BLaER1 treated with 17β-estradiol and CSF1 and Interleukin-3, amounts not matched to agents 10 nM and 100 nM (cell line): ENCODE data around the gene PKD1L1.

ENCODE experiments used
- H3K27ac ChIP-seq, 11 experiments: shearing (Covaris generic); formaldehyde crosslinking; 2 replicates each; pipeline ENCODE4 v1.8.1; 2022
- H3K27me3 ChIP-seq, 11 experiments: shearing (Covaris generic); formaldehyde crosslinking; 2 replicates each; pipeline ENCODE4 v1.8.1; 2022
- H3K36me3 ChIP-seq, 11 experiments: shearing (Covaris generic); formaldehyde crosslinking; 2 replicates each; pipeline ENCODE4 v1.8.1; 2022
- H3K4me1 ChIP-seq, 10 experiments: shearing (Covaris generic); formaldehyde crosslinking; 2 replicates each; pipeline ENCODE4 v1.8.1; 2022
- H3K4me2 ChIP-seq, 11 experiments: shearing (Covaris generic); formaldehyde crosslinking; 2 replicates each; pipeline ENCODE4 v1.8.1; 2022
- H3K4me3 ChIP-seq, 10 experiments: shearing (Covaris generic); formaldehyde crosslinking; 2 replicates each; pipeline ENCODE4 v1.8.1; 2022
- H3K9ac ChIP-seq, 11 experiments: shearing (Covaris generic); formaldehyde crosslinking; 2 replicates each; pipeline ENCODE4 v1.8.1; 2022
- H3K9me3 ChIP-seq, 11 experiments: shearing (Covaris generic); formaldehyde crosslinking; replicated peaks in 1 of 11; 2 replicates each; pipeline ENCODE4 v1.8.1; 2022
- H4K20me1 ChIP-seq, 11 experiments: shearing (Covaris generic); formaldehyde crosslinking; 2 replicates each; pipeline ENCODE4 v1.8.1; 2022
- Cebpa-rat ChIP-seq, 11 experiments: shearing (Covaris generic); IDR thresholded peaks; 2 replicates each; pipeline ENCODE4 v1.8.1; 2022

The PKD1L1 gene

DNA sequence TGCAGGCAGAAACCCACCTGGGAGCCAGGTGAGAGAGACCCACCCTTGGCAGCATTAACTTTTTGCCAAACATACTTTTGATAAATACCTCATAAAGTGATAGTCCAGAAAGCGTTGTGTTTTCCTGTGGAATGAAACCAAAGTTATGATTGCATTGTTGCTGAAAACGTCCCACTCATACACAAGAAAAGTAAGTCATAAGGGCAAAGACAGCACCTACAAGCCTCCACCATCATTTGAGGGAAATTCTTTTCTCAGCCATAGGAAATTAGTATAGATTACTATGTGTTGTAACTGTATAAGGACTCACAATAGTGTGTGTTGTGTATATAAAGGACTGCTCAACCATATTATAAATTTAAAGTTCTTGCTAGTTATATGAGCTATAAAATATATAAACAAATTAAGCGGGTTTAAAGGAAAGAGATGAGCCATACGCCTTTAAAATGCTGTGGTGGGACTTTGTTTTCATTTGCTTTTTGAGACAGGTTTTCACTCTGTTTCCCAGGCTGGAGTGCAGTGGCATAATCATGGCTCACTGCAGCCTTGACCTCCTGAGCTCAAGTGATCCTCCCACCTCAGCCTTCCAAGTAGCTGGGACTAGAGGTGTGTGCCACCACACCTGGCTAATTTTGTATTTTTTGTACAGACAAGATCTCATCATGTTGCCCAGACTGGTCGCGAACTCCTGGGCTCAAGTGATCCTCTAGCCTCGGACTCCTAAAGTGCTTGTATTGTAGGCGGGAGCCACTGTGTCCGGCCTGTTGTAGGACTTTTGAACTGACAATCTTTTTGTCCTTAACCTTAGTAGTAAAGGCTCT is 160.8 kb downstream of the PKD1L1 start:
- Histone ChIP-seq H3K9me3 (no peaks in the 10 kb centered on the region), H3K27ac (no peak overlapping the region), H3K4me1 (peaks cover 0 to 4% (median 0%) of the 10 kb centered on the region in 10 experiments; a peak in 1 of 20 replicates), H4K20me1 (no peaks in the 10 kb centered on the region), H3K4me2 (no peak overlapping the region), H3K36me3 (no peaks in the 10 kb centered on the region), H3K9ac (no peak overlapping the region), H3K27me3 (no peaks in the 10 kb centered on the region), H3K4me3 (no peak overlapping the region)
- no peak for TF ChIP-seq Cebpa-rat (IDR thresholded peaks at IDR 0.05)

DNA sequence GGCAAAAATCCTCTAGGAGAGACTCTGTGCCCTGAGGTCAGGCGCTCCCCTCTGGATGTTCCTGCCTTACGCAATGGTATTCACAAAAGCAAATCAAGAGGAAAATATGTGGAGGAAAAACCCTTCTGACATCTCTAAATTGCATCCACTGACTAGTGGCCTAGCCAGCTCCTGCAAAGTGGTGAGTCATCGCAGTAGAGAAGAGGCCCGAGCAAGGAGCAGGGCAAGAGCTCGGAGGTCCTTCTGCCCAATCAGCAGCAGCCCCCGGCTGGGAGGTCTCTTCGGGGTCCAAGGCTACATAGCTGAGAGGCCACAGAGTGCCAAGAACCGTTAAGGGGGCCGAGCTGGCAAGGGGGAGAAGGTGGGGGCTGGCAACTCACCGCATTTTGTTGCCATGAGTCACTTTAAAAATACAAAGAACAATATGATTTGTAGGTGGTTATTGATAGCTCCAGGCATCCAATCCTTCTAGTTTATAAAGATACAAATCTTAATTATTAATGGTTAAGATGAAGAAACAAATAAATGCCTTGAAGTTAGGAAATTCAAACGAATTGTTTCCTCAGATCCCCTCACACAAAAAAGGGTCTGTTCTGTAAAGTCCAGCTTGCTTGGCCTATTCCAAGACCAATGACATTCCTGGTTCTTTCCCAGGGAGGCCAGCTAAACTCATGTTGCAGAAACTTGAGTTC is 161.6 kb downstream of the PKD1L1 start:
- H3K4me1 ChIP-seq = peaks cover 0 to 4% (median 0%) of the 10 kb centered on the region in 10 experiments; a peak in 1 of 20 replicates
- no peak overlapping the region for H3K27ac ChIP-seq
- H3K4me2 ChIP-seq = no peak overlapping the region
- no peaks in the 10 kb centered on the region for H4K20me1 ChIP-seq
- no peaks in the 10 kb centered on the region for H3K9me3 ChIP-seq
- no peaks in the 10 kb centered on the region for H3K36me3 ChIP-seq
- no peak overlapping the region for H3K4me3 ChIP-seq
- no peak for TF ChIP-seq Cebpa-rat (IDR thresholded peaks at IDR 0.05)
- no peaks in the 10 kb centered on the region for H3K27me3 ChIP-seq
- no peak overlapping the region for H3K9ac ChIP-seq

DNA sequence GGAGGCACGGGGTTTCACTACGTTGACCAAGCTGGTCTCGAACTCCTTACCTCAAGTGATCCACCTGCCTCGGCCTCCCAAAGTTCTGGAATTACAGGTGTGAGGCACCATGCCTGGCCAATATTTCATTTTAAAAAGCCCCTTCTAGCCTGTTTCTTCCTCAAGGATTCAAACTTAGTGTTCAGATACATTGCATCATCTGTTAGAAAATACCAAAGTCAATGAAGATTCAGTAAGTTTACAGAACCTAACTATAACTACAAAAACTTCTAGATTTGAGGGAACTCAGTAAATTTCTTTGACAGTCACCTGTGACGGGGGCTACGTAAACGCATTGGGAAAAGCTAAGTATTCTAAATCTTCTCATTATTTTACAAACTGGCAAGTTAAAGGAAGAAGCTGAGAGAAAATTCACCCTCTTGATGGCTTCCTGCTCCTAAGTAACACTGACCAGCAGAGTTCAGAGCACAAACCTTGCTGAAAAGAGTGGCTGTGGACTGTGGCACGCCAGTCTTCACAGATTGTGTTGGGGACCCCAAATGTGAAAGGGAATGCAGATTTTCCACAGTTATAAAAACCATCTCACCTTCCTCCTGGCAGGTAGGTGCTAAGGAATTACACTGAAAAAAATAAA is 162.2 kb downstream of the PKD1L1 start:
- Histone ChIP-seq H3K27me3 (no peaks in the 10 kb centered on the region), H3K4me1 (peaks cover 0 to 4% (median 0%) of the 10 kb centered on the region in 10 experiments; a peak in 1 of 20 replicates), H3K36me3 (no peaks in the 10 kb centered on the region), H3K9me3 (no peaks in the 10 kb centered on the region), H3K27ac (no peak overlapping the region), H3K9ac (no peak overlapping the region), H4K20me1 (no peaks in the 10 kb centered on the region), H3K4me2 (no peak overlapping the region), H3K4me3 (no peak overlapping the region)
- TF ChIP-seq Cebpa-rat (IDR thresholded peaks at IDR 0.05) = no peak

DNA sequence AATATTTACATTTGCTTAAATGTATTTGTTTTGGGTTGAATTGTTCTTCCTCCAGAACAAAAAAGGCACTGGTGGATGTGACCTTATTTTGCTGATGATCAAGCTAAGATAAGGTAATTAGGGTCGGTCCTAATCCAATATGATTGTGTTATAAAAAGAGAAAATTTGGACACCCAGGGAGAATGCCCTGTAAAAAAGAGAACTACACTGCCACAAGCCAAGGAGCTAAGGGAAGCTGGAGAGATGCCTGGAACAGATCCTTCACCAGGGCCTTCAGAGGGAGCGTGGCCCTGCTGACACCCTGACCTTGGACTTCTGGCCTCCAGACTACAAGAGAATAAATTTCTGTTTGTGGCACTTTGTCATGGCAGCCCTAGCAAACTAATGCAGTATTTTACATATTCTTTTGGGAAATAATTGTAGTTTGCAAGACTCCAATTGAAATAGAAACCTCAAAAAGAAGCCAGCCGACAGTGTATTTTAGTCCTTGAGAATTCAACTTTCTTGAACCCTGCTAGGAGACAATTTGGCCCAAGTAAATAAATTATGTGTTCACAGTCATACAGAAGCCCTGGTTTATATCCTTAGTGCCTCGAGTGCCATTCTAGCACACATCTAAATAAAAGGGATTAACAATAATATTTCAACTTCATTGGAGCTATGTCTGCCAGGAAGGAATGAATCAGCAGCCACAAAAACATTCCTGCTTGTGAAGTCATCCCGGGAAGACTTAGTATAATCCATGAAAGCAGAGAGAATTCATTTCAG is 164.6 kb downstream of the PKD1L1 start:
- H3K36me3 ChIP-seq = no peaks in the 10 kb centered on the region
- H3K9me3 ChIP-seq = no peaks in the 10 kb centered on the region
- H3K27me3 ChIP-seq = no peaks in the 10 kb centered on the region
- no peak for TF ChIP-seq Cebpa-rat (IDR thresholded peaks at IDR 0.05)
- no peak overlapping the region for H3K4me3 ChIP-seq
- no peak overlapping the region for H3K27ac ChIP-seq
- no peak overlapping the region for H3K4me2 ChIP-seq
- no peaks in the 10 kb centered on the region for H4K20me1 ChIP-seq
- H3K9ac ChIP-seq = no peak overlapping the region
- peaks cover 0 to 4% (median 0%) of the 10 kb centered on the region in 10 experiments; a peak in 1 of 20 replicates for H3K4me1 ChIP-seq

DNA sequence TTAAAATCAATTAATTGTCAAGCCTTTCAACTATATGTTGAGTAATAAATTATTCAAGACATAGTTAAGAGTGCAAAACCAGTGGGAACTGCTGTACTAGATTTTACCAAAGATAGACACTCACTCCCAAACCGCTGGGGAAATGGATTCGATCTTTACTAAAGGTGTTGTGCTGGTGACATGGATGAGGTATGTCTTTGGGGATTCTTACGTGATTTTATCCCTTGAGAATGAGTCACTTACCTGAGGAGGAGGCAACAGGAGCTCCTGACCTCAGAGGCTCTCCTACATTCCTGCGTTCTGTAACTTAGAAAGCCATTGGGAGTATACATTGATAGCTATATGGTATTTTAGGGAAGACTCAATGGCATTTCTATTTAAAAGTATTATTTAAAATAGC is 165.5 kb downstream of the PKD1L1 start:
- TF ChIP-seq Cebpa-rat (IDR thresholded peaks at IDR 0.05) = no peak
- Histone ChIP-seq H3K9me3 (no peaks in the 10 kb centered on the region), H3K36me3 (no peaks in the 10 kb centered on the region), H3K9ac (no peak overlapping the region), H3K4me2 (no peak overlapping the region), H3K27ac (no peak overlapping the region), H3K4me3 (no peak overlapping the region), H4K20me1 (no peaks in the 10 kb centered on the region), H3K27me3 (no peaks in the 10 kb centered on the region), H3K4me1 (peaks cover 0 to 4% (median 0%) of the 10 kb centered on the region in 10 experiments; a peak in 1 of 20 replicates)

DNA sequence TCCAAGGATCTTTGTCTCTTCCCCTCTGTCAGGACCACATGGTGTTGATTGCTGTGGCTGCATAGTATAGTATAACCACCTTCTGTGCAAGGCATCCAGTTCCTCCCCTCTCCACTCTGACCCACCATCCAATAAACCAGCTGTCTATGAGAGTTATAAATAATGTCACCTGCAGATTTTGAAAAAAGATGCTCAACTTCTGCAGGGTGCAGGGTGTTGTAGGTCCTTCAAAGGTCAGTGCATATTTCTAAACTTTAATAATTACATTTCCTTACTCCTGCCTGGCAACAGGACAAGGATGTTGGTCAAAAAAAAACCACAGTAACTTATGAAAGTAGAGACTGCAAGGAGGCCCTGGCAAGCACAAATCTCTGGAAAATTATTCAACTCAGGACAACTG is 166.2 kb downstream of the PKD1L1 start:
- Histone ChIP-seq H3K4me3 (no peak overlapping the region), H3K27me3 (no peaks in the 10 kb centered on the region), H4K20me1 (no peaks in the 10 kb centered on the region), H3K9ac (no peak overlapping the region), H3K9me3 (no peaks in the 10 kb centered on the region), H3K4me2 (no peak overlapping the region), H3K36me3 (no peaks in the 10 kb centered on the region), H3K4me1 (peaks cover 0 to 4% (median 0%) of the 10 kb centered on the region in 10 experiments; a peak in 1 of 20 replicates), H3K27ac (no peak overlapping the region)
- TF ChIP-seq Cebpa-rat (IDR thresholded peaks at IDR 0.05) = no peak

DNA sequence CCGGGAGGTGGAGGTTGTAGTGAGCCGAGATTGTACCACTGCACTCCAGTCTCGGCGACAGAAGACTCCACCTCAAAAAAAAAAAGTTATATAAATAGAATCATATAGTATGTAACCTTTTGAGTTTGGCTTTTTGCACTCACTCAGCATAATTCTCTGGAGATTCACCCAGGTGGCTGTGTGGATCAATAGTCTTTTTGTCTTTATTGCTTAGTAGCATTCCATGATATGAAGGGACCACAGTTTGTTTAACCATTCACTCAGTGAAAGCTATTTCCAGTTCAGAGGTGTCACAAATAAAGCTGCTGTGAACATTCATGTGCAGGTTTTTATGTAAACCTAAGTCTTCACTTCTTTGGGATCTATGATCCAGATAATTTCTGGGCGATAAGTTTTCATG is 167.7 kb downstream of the PKD1L1 start:
- Histone ChIP-seq H3K4me2 (no peak overlapping the region), H3K4me1 (peaks cover 0 to 7% (median 1%) of the 10 kb centered on the region in 10 experiments; a peak in 10 of 20 replicates), H3K9ac (no peak overlapping the region), H3K27me3 (no peaks in the 10 kb centered on the region), H3K9me3 (no peaks in the 10 kb centered on the region), H3K4me3 (no peak overlapping the region), H3K27ac (no peak overlapping the region), H3K36me3 (no peaks in the 10 kb centered on the region), H4K20me1 (no peaks in the 10 kb centered on the region)
- no peak for TF ChIP-seq Cebpa-rat (IDR thresholded peaks at IDR 0.05)

DNA sequence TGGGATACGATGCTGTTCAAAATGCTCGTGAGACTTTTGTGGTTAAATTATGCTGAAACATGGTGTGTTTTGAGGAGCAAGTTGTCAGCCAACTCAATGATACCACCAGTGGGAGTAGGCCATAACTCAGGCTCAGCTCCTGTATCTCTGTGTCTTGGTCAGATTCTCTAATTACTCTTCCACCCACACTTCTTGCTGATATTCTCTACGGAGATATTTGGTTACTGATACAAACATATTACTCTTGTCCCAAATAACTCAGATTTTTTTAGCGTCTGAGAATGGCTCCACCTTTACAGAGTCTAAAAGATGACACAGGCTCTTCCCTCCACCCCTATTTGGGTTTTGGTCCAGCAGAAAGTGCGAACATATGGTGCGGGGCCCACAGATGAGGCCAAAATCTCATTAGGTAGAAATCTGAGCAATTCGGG is 168.9 kb downstream of the PKD1L1 start:
- Histone ChIP-seq H3K9ac (no peak overlapping the region), H3K36me3 (no peaks in the 10 kb centered on the region), H4K20me1 (no peaks in the 10 kb centered on the region), H3K27me3 (no peaks in the 10 kb centered on the region), H3K9me3 (no peaks in the 10 kb centered on the region), H3K4me3 (no peak overlapping the region), H3K27ac (no peak overlapping the region), H3K4me1 (peaks cover 6 to 19% (median 10%) of the 10 kb centered on the region in 10 experiments; a peak in 18 of 20 replicates), H3K4me2 (no peak overlapping the region)
- TF ChIP-seq Cebpa-rat (IDR thresholded peaks at IDR 0.05) = no peak
